ENCODE data around the gene CDH8.
"Not testable (repeated sequence)": the region's sequence is repeated elsewhere in the genome, so short reads cannot be mapped to it uniquely, and the experiment has no call there.

Gene CDH8

GRCh38 chr16:61823326-61823725, 212.9 kb downstream of the CDH8 start:
- H3K4me3 ChIP-seq (ENCODE audit: low read length): no peak overlapping the region
- TF ChIP-seq ZNF274 (IDR thresholded peaks at IDR 0.05; ENCODE audit: low read depth, low read length): no peak

- TF ChIP-seq ZNF274 (IDR thresholded peaks at IDR 0.05; ENCODE audit: low read depth, low read length): no peak
- no peak overlapping the region for H3K4me3 ChIP-seq (ENCODE audit: low read length)
Measured at GRCh38 chr16:61820820-61821219, 215.4 kb downstream of the CDH8 start.

- no peak for TF ChIP-seq ZNF274 (IDR thresholded peaks at IDR 0.05; ENCODE audit: low read depth, low read length)
- no peak overlapping the region for H3K4me3 ChIP-seq (ENCODE audit: low read length)
Measured at GRCh38 chr16:61820398-61820797, 215.8 kb downstream of the CDH8 start.

- no peak overlapping the region for H3K4me3 ChIP-seq (ENCODE audit: low read length)
- TF ChIP-seq ZNF274 (IDR thresholded peaks at IDR 0.05; ENCODE audit: low read depth, low read length): no peak
Measured at GRCh38 chr16:61818850-61819249, 217.4 kb downstream of the CDH8 start.

GRCh38 chr16:61817583-61818278, 218.5 kb downstream of the CDH8 start:
- TF ChIP-seq ZNF274 (IDR thresholded peaks at IDR 0.05; ENCODE audit: low read depth, low read length): no peak
- no peak overlapping the region for H3K4me3 ChIP-seq (ENCODE audit: low read length)

- no peak for TF ChIP-seq ZNF274 (IDR thresholded peaks at IDR 0.05; ENCODE audit: low read depth, low read length)
- H3K4me3 ChIP-seq (ENCODE audit: low read length): no peak overlapping the region
Measured at GRCh38 chr16:61814726-61815347, 221.4 kb downstream of the CDH8 start.

- no peak for TF ChIP-seq ZNF274 (IDR thresholded peaks at IDR 0.05; ENCODE audit: low read depth, low read length)
Measured at GRCh38 chr16:61813339-61813738, 222.9 kb downstream of the CDH8 start.

GRCh38 chr16:61812251-61812650, 224.0 kb downstream of the CDH8 start:
- no peak overlapping the region for H3K4me3 ChIP-seq (ENCODE audit: low read length)
- no peak for TF ChIP-seq ZNF274 (IDR thresholded peaks at IDR 0.05; ENCODE audit: low read depth, low read length)

More at GRCh38 chr16:61813339-61813738, 222.9 kb downstream of the CDH8 start:
- no peak overlapping the region for H3K4me3 ChIP-seq (ENCODE audit: low read length)

- no peak overlapping the region for H3K4me3 ChIP-seq (ENCODE audit: low read length)
- no peak for TF ChIP-seq ZNF274 (IDR thresholded peaks at IDR 0.05; ENCODE audit: low read depth, low read length)
Measured at GRCh38 chr16:61807551-61807950, 228.7 kb downstream of the CDH8 start.

GRCh38 chr16:61801217-61801616, 235.0 kb downstream of the CDH8 start:
- H3K4me3 ChIP-seq (ENCODE audit: low read length): not testable (repeated sequence)

- no peak overlapping the region for H3K4me3 ChIP-seq (ENCODE audit: low read length)
- no peak for TF ChIP-seq ZNF274 (IDR thresholded peaks at IDR 0.05; ENCODE audit: low read depth, low read length)
Measured at GRCh38 chr16:61798741-61799140, 237.5 kb downstream of the CDH8 start.

- H3K4me3 ChIP-seq (ENCODE audit: low read length): no peak overlapping the region
- no peak for TF ChIP-seq ZNF274 (IDR thresholded peaks at IDR 0.05; ENCODE audit: low read depth, low read length)
Measured at GRCh38 chr16:61797961-61798507, 238.2 kb downstream of the CDH8 start.

GRCh38 chr16:61797296-61797795, 238.9 kb downstream of the CDH8 start:
- TF ChIP-seq ZNF274 (IDR thresholded peaks at IDR 0.05; ENCODE audit: low read depth, low read length): no peak
- no peak overlapping the region for H3K4me3 ChIP-seq (ENCODE audit: low read length)

GRCh38 chr16:61792194-61792909, 243.9 kb downstream of the CDH8 start:
- no peak overlapping the region for H3K4me3 ChIP-seq (ENCODE audit: low read length)
- TF ChIP-seq ZNF274 (IDR thresholded peaks at IDR 0.05; ENCODE audit: low read depth, low read length): no peak
